GM18858 (cell line): ENCODE results near the gene FBXW4.

ENCODE experiments used
- ATAC-seq: cut with Tn5 transposase; IDR thresholded peaks from one replicate; pipeline ENCODE4 v1.9.1; 2021; ENCODE audit not compliant: unreplicated experiment

The FBXW4 gene

DNA sequence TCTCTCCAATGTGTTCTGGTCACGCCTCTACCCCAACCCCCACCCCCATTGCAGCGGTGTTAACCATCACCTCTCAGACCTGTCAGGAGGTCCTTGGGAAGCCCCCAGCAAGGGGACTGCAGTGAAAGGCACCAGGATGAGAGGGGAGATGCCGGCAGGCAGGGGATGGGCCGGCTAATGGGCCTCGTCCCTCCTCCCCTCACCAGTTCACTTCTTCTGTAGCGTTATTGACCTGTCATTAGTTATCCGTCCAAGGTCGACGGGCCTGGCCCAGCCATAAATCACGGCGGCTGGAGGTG, 125.7 kb downstream of the FBXW4 start:
- ATAC-seq, result no peak

DNA sequence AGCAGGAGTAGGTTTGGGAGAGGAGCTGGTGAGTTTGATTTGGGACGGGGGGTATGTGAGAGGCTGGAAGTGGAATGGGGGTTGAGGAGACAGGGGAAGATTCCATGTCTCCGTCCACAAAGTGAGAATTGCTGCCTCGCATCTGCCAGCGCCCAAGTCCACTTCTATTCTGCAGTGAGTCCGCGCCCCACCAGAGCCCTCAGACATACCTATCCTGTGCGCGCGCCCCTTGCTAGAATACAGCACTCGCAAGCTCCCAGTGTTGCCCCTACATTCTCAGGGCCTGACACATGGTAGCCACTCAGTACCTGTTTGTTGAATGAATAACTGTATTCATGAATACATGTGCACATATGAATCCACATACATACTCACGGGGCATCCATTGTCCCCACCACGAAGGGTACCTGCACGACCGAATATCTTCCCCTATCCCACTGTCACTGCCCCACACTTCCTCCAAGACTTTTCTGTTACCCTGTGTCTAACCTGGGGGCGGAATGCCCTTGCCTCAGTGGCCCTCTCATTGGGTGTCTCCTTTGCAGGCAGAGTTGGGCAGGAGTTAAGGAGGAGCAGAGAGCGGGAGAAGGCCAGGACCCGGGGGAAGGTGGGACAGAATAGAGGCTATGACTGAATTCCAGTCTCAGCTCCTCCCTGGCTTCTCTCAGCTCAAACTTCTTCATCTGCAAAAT, 126.8 kb downstream of the FBXW4 start:
- ATAC-seq, result no peak

DNA sequence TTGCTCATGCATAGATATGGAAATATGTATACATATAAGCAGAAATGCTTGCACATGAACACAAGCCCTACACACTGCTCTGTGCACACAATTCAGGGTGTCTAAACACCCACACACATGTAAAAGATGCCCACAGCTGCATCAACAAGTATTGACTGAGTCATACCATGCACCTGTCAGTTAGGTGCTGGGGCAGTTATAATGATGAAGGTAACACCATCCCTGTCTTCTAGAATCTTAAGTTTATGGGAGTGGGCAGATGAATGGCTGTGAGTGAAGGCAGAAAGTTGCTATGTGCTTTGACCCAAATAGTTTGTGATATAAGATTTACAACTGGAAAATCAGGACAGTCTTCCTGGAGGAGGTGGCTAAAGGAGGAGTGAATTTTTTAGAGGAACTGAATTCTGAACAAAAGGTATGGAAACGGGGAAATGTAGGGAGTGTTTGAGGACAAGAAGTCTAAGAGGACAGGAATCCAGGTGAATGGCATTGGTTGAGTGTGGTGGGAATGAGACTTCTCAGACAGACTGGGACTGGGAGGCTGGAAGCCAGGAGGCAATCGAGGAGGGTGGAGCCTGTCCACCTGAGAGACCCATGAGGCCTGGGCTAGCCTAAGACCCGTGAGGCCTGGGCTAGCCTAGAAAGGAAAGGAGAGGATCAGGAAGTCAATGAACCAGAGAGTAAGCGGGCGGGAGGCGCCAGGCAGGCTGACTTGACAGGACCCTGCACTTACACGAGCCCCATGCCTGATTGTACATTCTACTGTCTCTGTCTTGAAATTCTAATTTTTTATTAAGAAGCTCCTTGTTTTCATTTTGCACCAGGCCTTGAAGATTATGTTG, 127.6 kb downstream of the FBXW4 start:
- ATAC-seq, result no peak

DNA sequence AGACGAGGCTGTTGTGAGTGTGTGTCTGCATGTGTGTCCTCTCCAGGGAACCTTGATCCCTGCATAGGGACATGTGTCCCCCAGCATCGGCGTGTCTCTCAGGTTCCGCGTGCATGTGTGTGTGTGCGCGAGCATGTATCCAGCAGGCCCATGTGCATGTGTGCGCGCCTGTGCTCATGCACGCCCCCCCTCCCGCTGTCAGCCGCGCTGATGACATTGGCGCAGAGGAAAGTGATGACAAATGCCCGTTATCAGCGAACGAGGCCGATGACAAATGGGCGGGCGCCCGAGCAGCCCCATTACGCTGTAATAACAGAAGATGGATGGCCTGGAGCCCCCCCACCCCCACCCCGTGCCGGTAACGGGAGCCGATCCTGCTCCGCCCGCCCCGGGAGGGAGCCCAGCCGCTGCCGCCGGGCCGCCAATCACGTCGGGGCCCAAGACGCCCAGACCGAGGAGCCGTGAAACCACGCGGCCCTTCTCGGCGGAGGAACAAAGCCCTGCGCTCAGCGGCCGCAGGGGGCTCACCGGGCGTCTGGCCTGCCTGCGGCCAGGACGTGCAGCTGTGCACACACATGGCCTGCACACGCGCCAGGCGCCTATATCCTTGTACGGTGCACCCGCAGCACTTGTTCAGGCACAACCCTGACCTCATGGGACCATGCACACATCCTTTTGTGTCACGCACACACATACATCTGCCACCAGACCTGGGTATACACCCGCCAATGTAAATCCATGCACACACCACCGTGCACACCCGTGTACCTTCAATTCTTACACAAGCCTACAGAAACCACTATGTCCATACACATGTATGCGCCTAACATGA, 128.4 kb downstream of the FBXW4 start:
- ATAC-seq, result no peak

DNA sequence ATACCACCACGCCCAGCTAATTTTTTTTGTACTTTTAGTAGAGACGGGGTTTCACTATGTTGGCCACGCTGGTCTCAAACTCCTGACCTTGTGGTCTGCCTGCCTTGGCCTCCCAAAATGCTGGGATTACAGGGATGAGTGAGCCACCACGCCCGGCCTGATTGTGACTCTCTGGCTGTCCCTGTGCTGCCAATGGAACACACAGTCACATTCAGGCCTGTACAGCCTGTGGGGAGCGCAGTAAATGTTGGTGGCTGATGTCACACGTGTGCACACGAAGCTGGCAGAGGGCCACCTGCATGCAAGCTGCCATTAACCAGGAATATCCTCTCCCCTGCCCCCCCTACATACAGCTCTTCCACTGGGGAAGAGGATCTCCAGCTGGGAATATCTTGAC, 129.0 kb downstream of the FBXW4 start:
- no peak for ATAC-seq

DNA sequence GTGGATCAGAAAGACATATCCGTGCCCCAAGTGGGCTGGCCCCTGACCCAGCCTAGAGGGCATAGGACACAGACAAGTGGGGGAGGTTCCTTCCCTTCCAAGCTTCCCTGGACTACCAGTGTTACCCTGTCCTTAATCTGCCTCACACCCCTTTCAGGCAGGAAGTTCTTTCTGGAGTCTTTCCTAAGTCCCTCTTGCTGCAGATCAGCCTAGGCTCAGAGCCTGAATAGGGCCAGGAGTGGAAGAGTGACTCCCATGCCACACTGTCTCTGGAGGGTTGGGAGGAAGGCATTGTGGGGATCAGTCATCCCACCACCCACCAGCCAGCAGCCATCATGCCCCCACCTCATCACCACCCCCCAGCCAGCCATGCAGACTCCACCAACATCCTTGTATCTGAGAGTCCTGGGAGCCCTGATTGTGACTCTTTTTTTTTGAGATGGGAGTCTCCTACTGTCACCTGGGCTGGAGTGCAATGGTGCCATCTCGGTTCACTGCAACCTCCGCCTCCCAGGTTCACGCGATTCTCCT, 129.5 kb downstream of the FBXW4 start:
- ATAC-seq, result no peak

DNA sequence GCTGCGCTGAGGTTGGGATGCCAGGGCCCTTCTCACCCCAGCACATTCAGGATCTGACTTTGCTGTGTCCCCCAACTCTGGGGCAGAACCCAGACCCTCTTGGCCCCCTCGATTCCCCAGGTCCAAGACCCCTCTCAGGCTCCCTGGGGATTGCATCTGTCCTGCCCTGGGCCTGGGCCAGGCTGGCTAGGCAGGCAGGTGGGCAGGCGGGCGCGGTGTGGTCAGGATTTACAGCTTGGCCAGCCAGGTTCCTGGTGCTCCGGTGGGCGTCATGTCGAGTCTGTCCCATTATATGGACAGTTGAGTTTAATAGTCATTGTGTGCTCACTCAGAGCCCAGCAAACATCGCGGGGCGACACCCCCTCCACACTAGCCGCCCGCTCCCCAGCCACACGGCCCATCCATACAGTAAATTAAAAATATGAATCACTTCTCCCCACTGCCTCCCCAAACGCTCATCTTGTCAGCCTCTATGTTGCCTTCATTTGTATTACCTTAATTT, 130.4 kb downstream of the FBXW4 start:
- ATAC-seq, result no peak

DNA sequence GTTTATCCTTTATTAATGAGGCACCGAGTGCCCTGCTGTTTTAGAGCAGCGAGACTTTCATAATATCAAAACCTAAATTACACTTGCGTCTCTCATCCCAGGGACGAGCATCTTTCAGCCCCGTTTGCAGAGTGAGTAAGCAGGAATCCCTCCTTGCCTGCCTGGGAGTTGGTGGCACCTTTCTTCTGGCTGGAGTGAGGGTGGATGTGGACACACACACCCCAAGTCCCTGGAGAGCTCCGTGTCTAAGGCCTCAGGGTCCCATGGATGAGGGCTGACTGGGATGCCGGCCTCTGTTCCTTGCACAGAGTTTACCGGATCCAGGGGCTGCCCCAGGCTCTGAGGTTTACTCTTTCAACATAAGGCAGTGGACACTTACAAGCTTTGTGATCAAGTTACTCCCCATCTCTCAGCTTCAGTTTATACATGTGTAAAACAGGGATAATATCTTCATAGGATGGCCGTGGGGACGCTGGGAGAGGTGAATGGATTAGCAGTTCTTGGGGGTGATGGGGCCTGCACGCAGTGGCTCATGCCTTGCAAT, 131.4 kb downstream of the FBXW4 start:
- ATAC-seq, result no peak

DNA sequence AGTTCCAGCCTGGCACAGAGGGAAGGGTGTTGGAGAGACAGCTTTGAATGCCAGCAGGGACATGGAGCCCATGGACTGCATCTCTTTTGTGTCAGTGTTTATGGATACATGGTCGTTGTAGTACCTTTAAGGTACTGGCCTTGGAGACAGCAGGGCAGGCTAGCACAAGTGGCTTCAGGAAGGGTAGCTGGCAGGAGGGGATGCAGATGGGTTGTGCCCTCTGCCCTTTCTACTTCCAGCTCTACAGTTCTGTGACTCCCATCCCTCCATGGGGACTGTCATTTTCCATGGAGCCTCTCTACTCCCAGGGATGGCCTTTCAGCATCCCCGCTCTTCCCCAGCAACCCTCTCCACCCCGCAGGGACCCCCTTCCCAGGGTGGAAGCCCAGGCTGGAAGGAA, 132.0 kb downstream of the FBXW4 start:
- ATAC-seq, result no peak

DNA sequence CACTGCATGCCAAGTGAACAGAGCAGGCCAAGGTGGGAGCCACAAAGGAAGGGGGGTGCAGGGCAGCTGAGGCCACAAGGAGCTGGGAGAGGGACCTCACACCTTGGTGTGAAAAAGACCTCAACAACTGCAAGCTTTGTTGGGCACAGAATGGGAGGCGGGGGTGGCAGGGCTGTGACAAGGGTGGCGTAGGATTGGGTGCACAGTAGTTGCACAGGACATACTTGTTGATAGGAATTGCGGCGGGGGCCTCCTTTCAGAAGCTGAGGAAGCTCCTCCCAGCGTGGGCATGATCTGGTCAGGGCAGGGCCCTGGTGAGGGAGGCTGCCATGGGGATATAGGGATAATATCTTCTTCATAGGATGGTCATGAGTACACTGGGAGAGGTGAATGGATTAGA, 132.7 kb downstream of the FBXW4 start:
- no peak for ATAC-seq

DNA sequence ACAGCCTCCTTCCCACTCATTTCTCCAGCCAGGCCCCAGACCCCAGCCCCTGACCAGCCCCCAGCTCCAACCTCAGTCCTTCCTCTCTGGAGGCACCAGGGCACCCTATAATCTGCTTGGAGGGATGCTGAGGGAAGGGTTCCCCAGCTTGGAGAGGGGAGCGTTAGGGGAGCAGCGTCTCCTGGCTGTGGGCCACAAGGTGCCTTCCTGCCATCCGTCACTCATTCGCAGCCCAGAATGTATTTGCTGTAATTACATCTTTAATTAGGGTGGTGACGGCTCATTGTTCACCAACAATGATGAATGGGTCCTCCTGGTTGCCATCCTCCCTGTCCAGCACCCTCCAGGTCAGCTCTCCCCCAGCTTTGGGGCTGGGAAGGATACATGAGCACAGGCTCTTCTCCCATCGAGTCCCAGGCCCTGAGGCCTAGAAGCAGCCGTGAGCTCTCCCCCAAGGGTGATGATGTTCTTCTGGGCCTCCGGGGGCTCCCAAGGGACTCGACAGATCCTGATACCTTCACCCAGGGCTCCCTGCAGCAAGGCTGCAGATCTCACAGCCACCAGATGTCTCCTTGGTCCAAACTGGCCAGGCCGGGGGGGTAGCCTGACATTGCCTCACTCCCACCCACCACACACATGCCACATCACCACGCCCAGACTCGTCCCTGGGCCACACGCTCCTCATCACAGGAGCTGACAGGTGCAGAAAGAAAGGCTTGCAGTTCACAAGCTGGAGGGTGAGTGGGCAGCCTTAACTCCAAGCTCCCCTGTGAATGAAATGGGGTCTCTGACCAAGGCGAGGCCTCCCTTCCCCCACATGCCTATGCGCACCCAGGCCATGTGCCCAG, 133.7 kb downstream of the FBXW4 start:
- no peak for ATAC-seq
